ENCODE results near the gene PPM1N.

PPM1N gene

GRCh38 chr19:45511074-45511473 lies 12.8 kb downstream of the PPM1N start:
- DNase-seq, result no peak

- no peak for DNase-seq
Observed at GRCh38 chr19:45512881-45513483, 14.7 kb downstream of the PPM1N start.

GRCh38 chr19:45514376-45515051 lies 16.3 kb downstream of the PPM1N start:
- DNase-seq, result no peak

GRCh38 chr19:45515081-45515624 lies 16.9 kb downstream of the PPM1N start:
- no peak for DNase-seq

- DNase-seq, result no peak
Observed at GRCh38 chr19:45515807-45516401, 17.7 kb downstream of the PPM1N start.

- no peak for DNase-seq
Observed at GRCh38 chr19:45517238-45517637, 19.0 kb downstream of the PPM1N start.

- no peak for DNase-seq
Observed at GRCh38 chr19:45517641-45518468, 19.6 kb downstream of the PPM1N start.

GRCh38 chr19:45518469-45518826 lies 20.2 kb downstream of the PPM1N start:
- no peak for DNase-seq

GRCh38 chr19:45522010-45522941 lies 24.0 kb downstream of the PPM1N start:
- no peak for DNase-seq

GRCh38 chr19:45523642-45524256 lies 25.5 kb downstream of the PPM1N start:
- no peak for DNase-seq

GRCh38 chr19:45524575-45525129 lies 26.4 kb downstream of the PPM1N start:
- no peak for DNase-seq

GRCh38 chr19:45526143-45526542 lies 27.9 kb downstream of the PPM1N start:
- no peak for DNase-seq

GRCh38 chr19:45526971-45527370 lies 28.7 kb downstream of the PPM1N start:
- DNase-seq, result no peak

GRCh38 chr19:45527731-45528130 lies 29.5 kb downstream of the PPM1N start:
- no peak for DNase-seq

GRCh38 chr19:45528149-45528743 lies 30.0 kb downstream of the PPM1N start:
- no peak for DNase-seq

- DNase-seq, result no peak
Observed at GRCh38 chr19:45528744-45529419, 30.6 kb downstream of the PPM1N start.

- no peak for DNase-seq
Observed at GRCh38 chr19:45529420-45529785, 31.2 kb downstream of the PPM1N start.

GRCh38 chr19:45531349-45531748 lies 33.1 kb downstream of the PPM1N start:
- DNase-seq, result no peak

- no peak for DNase-seq
Observed at GRCh38 chr19:45539459-45539858, 41.2 kb downstream of the PPM1N start.

GRCh38 chr19:45542234-45542668 lies 44.0 kb downstream of the PPM1N start:
- no peak for DNase-seq
